Ureter (tissue), 1 donor: Measurements from ENCODE around the gene TVP23C. TPM values are rescaled to one million over a fixed set of nuclear protein-coding genes. Genes with fewer than 3 reads are reported as not detected.

Experiments
- DNase-seq: peaks from one replicate; pipeline ENCODE4 v3.0.0-alpha.2; 2020; ENCODE audit warnings: low spot score
- total RNA-seq: library from RNA; stranded (reverse); gene quantifications from one replicate; pipeline ENCODE4 v1.2.4, GENCODE V29; 2023
- donor health status: DM: yes; HTN: yes; CAD: no.

The TVP23C gene
- total RNA-seq, 1 donor from 2014 or later, result 39.3 TPM

DNA sequence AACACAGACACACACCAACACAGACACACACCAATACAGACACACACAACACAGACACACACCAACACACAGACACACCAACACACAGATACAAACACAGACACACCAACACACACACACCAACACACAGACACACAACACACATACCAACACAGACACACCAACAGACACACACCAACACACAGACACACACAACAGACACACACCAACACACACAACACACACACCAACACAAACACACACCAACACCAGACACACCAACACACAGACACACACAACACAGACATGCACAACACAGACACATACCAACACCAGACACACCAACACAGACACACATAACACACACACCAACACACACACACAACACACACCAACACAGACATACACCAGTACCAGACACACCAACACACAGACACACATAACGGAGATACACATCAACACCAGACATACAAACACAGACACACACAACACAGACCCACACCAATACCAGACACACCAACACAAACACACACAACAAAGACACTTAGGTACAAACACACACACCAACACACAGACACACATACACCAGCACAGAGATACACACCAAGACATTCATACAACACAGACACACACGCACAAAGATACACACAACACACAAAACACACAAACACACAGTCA is 98.1 kb downstream of the TVP23C start:
- no peak for DNase-seq

GRCh38 chr17:15464231-15464985 is 98.9 kb downstream of the TVP23C start:
- DNase-seq, result no peak

GRCh38 chr17:15462976-15463772 is 100.1 kb downstream of the TVP23C start:
- peak; percentile 62 for DNase-seq

- DNase-seq, result no peak
Measured at GRCh38 chr17:15457723-15458094, 105.6 kb downstream of the TVP23C start.

- DNase-seq, result peak; percentile 75
Measured at GRCh38 chr17:15456972-15457722, 106.1 kb downstream of the TVP23C start.

DNA sequence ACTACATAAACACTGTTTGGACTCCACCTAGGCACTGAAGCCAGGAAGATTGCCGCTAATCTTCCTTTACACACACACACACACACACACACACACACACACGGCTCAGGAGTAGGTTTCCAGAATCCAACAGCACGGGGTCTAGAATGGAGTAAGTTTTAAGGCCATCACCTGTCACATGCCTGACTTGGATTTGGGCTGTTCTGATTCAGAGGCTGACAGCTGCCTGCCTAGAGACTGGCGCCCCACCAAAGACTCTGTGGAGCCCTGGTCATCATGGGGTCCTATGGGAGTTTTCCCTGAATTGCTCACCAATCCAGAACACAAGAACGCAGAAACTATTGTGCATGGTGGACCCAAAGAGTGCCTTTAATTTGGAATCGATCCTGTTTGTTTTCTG is 106.8 kb downstream of the TVP23C start:
- no peak for DNase-seq

GRCh38 chr17:15454346-15454745 is 108.9 kb downstream of the TVP23C start:
- no peak for DNase-seq

- no peak for DNase-seq
Measured at GRCh38 chr17:15453782-15454181, 109.5 kb downstream of the TVP23C start.

DNA sequence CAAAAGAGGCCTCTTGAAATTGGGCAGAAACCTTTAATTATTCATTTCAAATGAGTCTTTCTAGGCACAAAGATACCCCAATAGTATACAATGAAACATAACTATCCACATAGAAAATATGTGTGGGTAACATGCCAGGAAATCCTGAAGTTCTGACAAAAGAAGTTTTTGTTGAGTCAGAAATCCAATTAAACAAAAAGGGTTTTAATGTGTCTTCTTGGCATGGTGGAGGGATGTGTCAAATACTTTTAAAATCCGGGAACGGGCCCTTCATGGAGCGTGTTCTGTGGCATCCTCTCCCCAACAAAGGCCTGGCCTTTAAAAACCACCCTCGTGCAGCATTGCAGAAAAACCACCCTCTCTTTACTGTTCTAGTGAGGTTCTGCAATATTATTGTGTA is 110.0 kb downstream of the TVP23C start:
- no peak for DNase-seq

DNA sequence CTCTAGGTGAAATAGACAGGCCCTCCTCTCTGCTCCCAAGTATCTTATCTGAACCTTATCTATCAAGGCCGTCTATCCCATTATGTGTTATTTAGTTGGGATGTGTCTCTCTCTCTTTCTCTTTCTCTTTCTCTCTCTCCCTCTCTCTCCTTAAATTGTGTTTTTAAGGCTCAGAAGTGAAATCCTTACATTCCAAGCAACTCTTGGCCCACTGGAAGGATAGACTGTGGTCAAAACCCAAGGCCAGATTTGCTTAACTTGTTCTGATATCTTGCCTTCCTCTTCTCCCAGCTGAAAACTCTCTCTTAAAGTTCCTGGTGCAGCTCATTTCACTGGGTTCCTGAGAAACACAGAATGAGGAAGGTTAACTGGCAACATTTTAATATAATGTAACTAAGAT is 110.5 kb downstream of the TVP23C start:
- no peak for DNase-seq

Other genes with a start within 250 kb of the TVP23C start
- gene TEKT3, start 221.9 kb downstream of the TVP23C start, total RNA-seq, result 0.86 TPM
- 25.4 TPM for gene CDRT4, start 95.9 kb downstream of the TVP23C start, total RNA-seq
- 15.4 TPM for gene FBXW10B, start 56.2 kb upstream of the TVP23C start, total RNA-seq
- 68.6 TPM for gene TRIM16, start 120.8 kb upstream of the TVP23C start, total RNA-seq
- gene ZNF286A, start 136.3 kb upstream of the TVP23C start, total RNA-seq, result 14.2 TPM
- gene TBC1D26, start 168.8 kb upstream of the TVP23C start, total RNA-seq, result 0.47 TPM